A549 (cell line): Measurements from ENCODE around the gene GNB5.

Source experiments
- CHD2 ChIP-seq: fragments of 150-350 bp; IDR thresholded peaks from 2 replicates; pipeline ENCODE4 v1.6.1; 2014; ENCODE audit warnings: low read length; ENCODE audit not compliant: partially characterized antibody
- CHD4 ChIP-seq: fragments of 200-600 bp; sonication (generic); IDR thresholded peaks from 2 replicates; pipeline ENCODE4 v1.6.1; 2016; ENCODE audit warnings: antibody characterized with exemption, mild to moderate bottlenecking, borderline replicate concordance
- CTCF ChIP-seq: fragments of >200 bp; sonication (Bioruptor Twin); formaldehyde crosslinking; IDR thresholded peaks from 3 replicates; pipeline ENCODE4 v1.5.1; 2016
- ESRRA ChIP-seq: fragments of 150-350 bp; IDR thresholded peaks from 2 replicates; pipeline ENCODE4 v1.6.1; 2014; ENCODE audit warnings: mild to moderate bottlenecking, low read length, borderline replicate concordance
- HDAC2 ChIP-seq: fragments of 200-600 bp; sonication (generic); IDR thresholded peaks from 2 replicates; pipeline ENCODE4 v1.6.1; 2016
- HOXA7 ChIP-seq: fragments of 250-450 bp; sonication (Bioruptor Pico); IDR thresholded peaks from 2 replicates; pipeline ENCODE4 v1.5.0; 2020; ENCODE audit warnings: mild to moderate bottlenecking, moderate library complexity
- JUN ChIP-seq, 2 experiments: fragments of >200 bp; sonication (Bioruptor Twin); formaldehyde crosslinking; IDR thresholded peaks; 2 replicates in 1 of 2; 3 replicates in 1 of 2; pipeline ENCODE4 v1.6.1; 2016 to 2017
- JUNB ChIP-seq: fragments of >200 bp; sonication (Bioruptor Twin); formaldehyde crosslinking; IDR thresholded peaks from 2 replicates; pipeline ENCODE4 v1.6.1; 2016
- NR3C1 ChIP-seq: fragments of >200 bp; sonication (Bioruptor Twin); formaldehyde crosslinking; IDR thresholded peaks from 3 replicates; pipeline ENCODE4 v1.6.1; 2017
- PHF8 ChIP-seq: fragments of 200-600 bp; sonication (generic); IDR thresholded peaks from 2 replicates; pipeline ENCODE4 v1.6.1; 2016; ENCODE audit warnings: low read depth, mild to moderate bottlenecking, antibody characterized with exemption, moderate library complexity, borderline replicate concordance
- POLR2A ChIP-seq: IDR thresholded peaks from 2 replicates; pipeline ENCODE4 v1.6.1; 2012; ENCODE audit warnings: mild to moderate bottlenecking, low read length
- POLR2AphosphoS2 ChIP-seq: conservative IDR thresholded peaks from 2 replicates; pipeline ENCODE4 v1.6.1; 2012; ENCODE audit warnings: low read length, improper control_type of control experiment, inconsistent platforms
- RAD21 ChIP-seq, 2 experiments: fragments of >200 bp in 1 of 2; sonication (Bioruptor Twin) in 1 of 2; formaldehyde crosslinking in 1 of 2; IDR thresholded peaks in 1 of 2; conservative IDR thresholded peaks in 1 of 2; 2 replicates in 1 of 2; 3 replicates in 1 of 2; pipeline ENCODE4 v1.6.1; 2012 to 2018; ENCODE audit warnings: inconsistent platforms in 1 of 2
- TP53 ChIP-seq: fragments of 250-450 bp; sonication (Bioruptor Pico); IDR thresholded peaks from 2 replicates; pipeline ENCODE4 v1.5.0; 2021; ENCODE audit warnings: mild to moderate bottlenecking, moderate library complexity

GRCh38 chr15:52233405-52233804 is 42.2 kb upstream of the GNB5 start:
- TF ChIP-seq JUN (IDR thresholded peaks at IDR 0.05) (no peak), CTCF (no peak), HOXA7 (no peak), PHF8 (no peak), POLR2A (no peak), RAD21 (conservative IDR thresholded peaks at IDR 0.05 in 1 of 2, IDR thresholded peaks at IDR 0.05 in 1 of 2) (no peak), CHD4 (no peak), CHD2 (no peak), POLR2AphosphoS2 (no peak), ESRRA (no peak), JUNB (no peak), TP53 (CRISPR knock-in tag) (no peak), NR3C1 (no peak), HDAC2 (no peak)
